ENCODE measurements around the gene NECTIN3.

DNA sequence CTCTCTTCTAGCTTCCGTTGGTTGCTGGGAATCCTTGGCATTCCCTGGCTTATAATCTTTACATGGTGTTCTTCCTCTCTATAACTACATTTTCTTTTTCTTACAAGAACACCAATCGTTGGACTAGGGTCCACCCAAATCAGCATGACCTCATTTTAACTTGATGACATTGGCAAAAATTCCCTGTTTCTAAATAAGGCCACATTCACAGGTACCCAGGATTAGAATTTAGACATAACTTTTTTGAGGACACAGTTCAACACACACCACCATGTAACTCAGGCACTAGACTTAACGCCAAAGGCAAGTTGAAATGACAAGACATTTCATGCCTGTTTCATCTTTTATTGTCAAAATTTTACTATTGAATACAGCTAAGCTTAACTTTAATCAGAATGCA, 93.0 kb downstream of the NECTIN3 start:
- TF ChIP-seq POLR2A (IDR thresholded peaks at IDR 0.05) (no peak), POLR2AphosphoS5 (IDR thresholded peaks at IDR 0.05) (no peak), EP300 (IDR thresholded peaks at IDR 0.05) (no peak)
- TF ChIP-seq, protein P1, sequence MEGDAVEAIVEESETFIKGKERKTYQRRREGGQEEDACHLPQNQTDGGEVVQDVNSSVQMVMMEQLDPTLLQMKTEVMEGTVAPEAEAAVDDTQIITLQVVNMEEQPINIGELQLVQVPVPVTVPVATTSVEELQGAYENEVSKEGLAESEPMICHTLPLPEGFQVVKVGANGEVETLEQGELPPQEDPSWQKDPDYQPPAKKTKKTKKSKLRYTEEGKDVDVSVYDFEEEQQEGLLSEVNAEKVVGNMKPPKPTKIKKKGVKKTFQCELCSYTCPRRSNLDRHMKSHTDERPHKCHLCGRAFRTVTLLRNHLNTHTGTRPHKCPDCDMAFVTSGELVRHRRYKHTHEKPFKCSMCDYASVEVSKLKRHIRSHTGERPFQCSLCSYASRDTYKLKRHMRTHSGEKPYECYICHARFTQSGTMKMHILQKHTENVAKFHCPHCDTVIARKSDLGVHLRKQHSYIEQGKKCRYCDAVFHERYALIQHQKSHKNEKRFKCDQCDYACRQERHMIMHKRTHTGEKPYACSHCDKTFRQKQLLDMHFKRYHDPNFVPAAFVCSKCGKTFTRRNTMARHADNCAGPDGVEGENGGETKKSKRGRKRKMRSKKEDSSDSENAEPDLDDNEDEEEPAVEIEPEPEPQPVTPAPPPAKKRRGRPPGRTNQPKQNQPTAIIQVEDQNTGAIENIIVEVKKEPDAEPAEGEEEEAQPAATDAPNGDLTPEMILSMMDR (IDR thresholded peaks at IDR 0.05): no peak

Measured in sigmoid colon (tissue), 4 donors.